NCI-H2171 (cell line): Measurements from ENCODE around the gene RBPMS2.
"Not testable (repeated sequence)": the region's sequence is repeated elsewhere in the genome, so short reads cannot be mapped to it uniquely, and the experiment has no call there.

Experiments used
- DNase-seq: peaks from one replicate; lab custom pipeline; 2025; lab: John Stamatoyannopoulos, UW

The RBPMS2 gene

GRCh38 chr15:64775551-64776401, at the start of gene RBPMS2:
TSS of gene RBPMS2 (minus strand) at chr15:64775589. CDS start at chr15:64775319, 270 bp downstream.
- DNase-seq, result no peak

- DNase-seq, result no peak
Measured at GRCh38 chr15:64824929-64825430, 49.6 kb upstream of the RBPMS2 start.

GRCh38 chr15:64816452-64816851, 41.1 kb upstream of the RBPMS2 start:
- DNase-seq, result no peak

- DNase-seq, result not testable (repeated sequence)
Measured at GRCh38 chr15:64814965-64815364, 39.6 kb upstream of the RBPMS2 start.

GRCh38 chr15:64814283-64814682, 38.9 kb upstream of the RBPMS2 start:
- DNase-seq, result not testable (repeated sequence)

GRCh38 chr15:64813075-64813474, 37.7 kb upstream of the RBPMS2 start:
- DNase-seq, result no peak

- DNase-seq, result no peak
Measured at GRCh38 chr15:64810497-64811326, 35.3 kb upstream of the RBPMS2 start.

GRCh38 chr15:64809649-64810496, 34.5 kb upstream of the RBPMS2 start:
- peak; percentile 46 for DNase-seq

- DNase-seq, result no peak
Measured at GRCh38 chr15:64808785-64809453, 33.5 kb upstream of the RBPMS2 start.

GRCh38 chr15:64807751-64808222, 32.4 kb upstream of the RBPMS2 start:
- no peak for DNase-seq

GRCh38 chr15:64807051-64807749, 31.8 kb upstream of the RBPMS2 start:
- DNase-seq, result no peak

- DNase-seq, result no peak
Measured at GRCh38 chr15:64806509-64806908, 31.1 kb upstream of the RBPMS2 start.

GRCh38 chr15:64804619-64805018, 29.2 kb upstream of the RBPMS2 start:
- DNase-seq, result no peak

GRCh38 chr15:64803526-64803925, 28.1 kb upstream of the RBPMS2 start:
- no peak for DNase-seq

- no peak for DNase-seq
Measured at GRCh38 chr15:64800476-64800875, 25.1 kb upstream of the RBPMS2 start.

- not testable (repeated sequence) for DNase-seq
Measured at GRCh38 chr15:64798905-64799304, 23.5 kb upstream of the RBPMS2 start.

- DNase-seq, result not testable (repeated sequence)
Measured at GRCh38 chr15:64795921-64796320, 20.5 kb upstream of the RBPMS2 start.

- not testable (repeated sequence) for DNase-seq
Measured at GRCh38 chr15:64795299-64795698, 19.9 kb upstream of the RBPMS2 start.

GRCh38 chr15:64792282-64792681, 16.9 kb upstream of the RBPMS2 start:
- DNase-seq, result no peak

GRCh38 chr15:64791401-64791800, 16.0 kb upstream of the RBPMS2 start:
- DNase-seq, result no peak
